GM12878 (cell line): ENCODE data around the gene ANKRD13C. TPM values are rescaled to one million over a fixed set of nuclear protein-coding genes. Genes with fewer than 3 reads are reported as not detected.
A peak's percentile ranks its signal among the peaks of the same experiment; 100 is the strongest.

ENCODE experiments used
- ATAC-seq: fragments of 200-7000 bp; cut with Tn5 transposase; 3 replicates; pipeline ENCODE4 v1.9.1; 2020; ENCODE audit warnings: mild to moderate bottlenecking, moderate library complexity
- BruUV-seq: library from RNA; stranded (reverse); fragments of 400-500 nt; replicated peaks from 2 replicates; lab custom pipeline; 2021; lab: Mats Ljungman, UMichigan
- CTCF ChIA-PET: fragments of 300-600 bp; sonication (Branson Sonifier 250); formaldehyde crosslinking; extraction: SDS; loops from one replicate; lab custom pipeline; 2021; ENCODE audit warnings: inconsistent platforms; lab: Yijun Ruan, JAX
- POLR2A ChIA-PET: fragments of 350-600 bp; formaldehyde crosslinking; extraction: SDS; loops from one replicate; lab custom pipeline; 2021; ENCODE audit warnings: inconsistent platforms; lab: Charles Lee
- RAD21 ChIA-PET: fragments of 300-600 bp; sonication (Branson Sonifier 250); formaldehyde crosslinking; loops from one replicate; lab custom pipeline; 2023; ENCODE audit warnings: antibody characterized with exemption; ENCODE audit not compliant: unreplicated experiment; lab: Charles Lee
- SMC1A ChIA-PET: fragments of 300-600 bp; sonication (Branson Sonifier 250); formaldehyde crosslinking; loops from one replicate; lab custom pipeline; 2023; ENCODE audit not compliant: unreplicated experiment, uncharacterized antibody; lab: Charles Lee
- DNase-seq: peaks from one replicate; pipeline ENCODE4 v3.0.0-alpha.2; 2011; ENCODE audit warnings: low read depth, low spot score
- FAIRE-seq: peaks from 3 replicates; lab custom pipeline; 2011; peaks lifted over from hg19 to GRCh38; lab: Jason Lieb, UNC
- H2AFZ ChIP-seq: 2 replicates; pipeline ENCODE4 v1.6.0; 2011; ENCODE audit warnings: low read depth, low read length, control low read depth; ENCODE audit not compliant: control insufficient read depth
- H3K27ac ChIP-seq: 2 replicates; pipeline ENCODE4 v1.5.1; 2011; ENCODE audit warnings: control low read depth; ENCODE audit not compliant: control insufficient read depth, insufficient read depth
- H3K27me3 ChIP-seq, 2 experiments: replicated peaks in 1 of 2; 2 replicates each; pipeline versions ENCODE4 v1.6.0 to v1.6.1; 2011; ENCODE audit warnings: low read length in 1 of 2; ENCODE audit not compliant: control insufficient read depth in 2 of 2, insufficient read depth in 2 of 2
- H3K36me3 ChIP-seq, 2 experiments: 2 replicates each; pipeline ENCODE4 v1.5.1; 2011; ENCODE audit warnings: low read length in 1 of 2; ENCODE audit not compliant: control insufficient read depth in 2 of 2, insufficient read depth in 2 of 2
- H3K4me1 ChIP-seq: 2 replicates; pipeline ENCODE4 v1.6.1; 2011; ENCODE audit warnings: mild to moderate bottlenecking, low read length, moderate library complexity, mixed read lengths; ENCODE audit not compliant: control insufficient read depth, insufficient read depth
- H3K4me2 ChIP-seq: 2 replicates; pipeline ENCODE4 v1.6.0; 2011; ENCODE audit warnings: control low read depth; ENCODE audit not compliant: control insufficient read depth, insufficient read depth
- H3K4me3 ChIP-seq: fragments of 200-600 bp; sonication (generic); 2 replicates; pipeline ENCODE4 v1.5.1; 2016
- H3K79me2 ChIP-seq: 2 replicates; pipeline ENCODE4 v1.6.0; 2011; ENCODE audit warnings: low read length; ENCODE audit not compliant: control insufficient read depth, insufficient read depth
- H3K9ac ChIP-seq: 2 replicates; pipeline ENCODE4 v1.8.0; 2011; ENCODE audit warnings: low read length, control low read depth, mixed read lengths; ENCODE audit not compliant: control insufficient read depth, insufficient read depth
- H3K9me3 ChIP-seq: replicated peaks from 3 replicates; pipeline ENCODE4 v1.5.1; 2011; ENCODE audit warnings: mild to moderate bottlenecking, low read length; ENCODE audit not compliant: control insufficient read depth, insufficient read depth
- H4K20me1 ChIP-seq: 2 replicates; pipeline ENCODE4 v1.6.0; 2011; ENCODE audit not compliant: control insufficient read depth, insufficient read depth
- ATF7 ChIP-seq: fragments of 450-650 bp; IDR thresholded peaks from 2 replicates; pipeline ENCODE4 v1.6.1; 2016; ENCODE audit warnings: low read depth, mild to moderate bottlenecking
- CTCF ChIP-seq, 3 experiments: IDR thresholded peaks in 2 of 3; conservative IDR thresholded peaks in 1 of 3; 2 replicates each; pipeline ENCODE4 v1.5.1; 2011; ENCODE audit warnings: low read depth in 3 of 3, low read length in 3 of 3, mild to moderate bottlenecking in 3 of 3, control low read depth in 2 of 3, moderate library complexity in 2 of 3, inconsistent platforms in 1 of 3, mixed read lengths in 1 of 3; ENCODE audit not compliant: control insufficient read depth in 2 of 3, insufficient read depth in 1 of 3; ENCODE audit errors: extremely low read depth in 1 of 3
- MYC ChIP-seq: IDR thresholded peaks from 2 replicates; pipeline ENCODE4 v1.6.1; 2011; ENCODE audit warnings: mild to moderate bottlenecking, low read length, moderate library complexity, inconsistent platforms; ENCODE audit not compliant: insufficient read depth, insufficient replicate concordance, insufficient read length, severe bottlenecking
- RUNX3 ChIP-seq: IDR thresholded peaks from 2 replicates; pipeline ENCODE4 v1.6.1; 2012; ENCODE audit warnings: low read length, inconsistent platforms
- WRNIP1 ChIP-seq: IDR thresholded peaks from 2 replicates; pipeline ENCODE4 v1.6.1; 2011; ENCODE audit warnings: low read depth, low read length, improper control_type of control experiment, borderline replicate concordance
- WGBS: methylation state at CpG from one replicate; pipeline ENCODE4 v1.1.6; 2016; ENCODE audit warnings: low lambda C conversion rate; ENCODE audit not compliant: insufficient replicate concordance, insufficient coverage; ENCODE audit errors: missing lambda C conversion rate; 5-methylcytosine and 5-hydroxymethylcytosine counted together
- in situ Hi-C: fragments of 300-500 bp; cut with MboI; formaldehyde crosslinking; loops from 9 replicates; pipeline ENCODE4 v1.14.3; 2018; ENCODE audit warnings: mixed read lengths
- intact Hi-C: fragments of 100-400 bp; cut with micrococcal nuclease; formaldehyde crosslinking; loops from one replicate; pipeline ENCODE4 v1.14.2; 2022; ENCODE audit not compliant: unreplicated experiment
- polyA plus RNA-seq, 11 experiments: library from polyadenylated mRNA; depleted of rRNA in 4 of 11; unstranded in 6 of 11; stranded (reverse) in 5 of 11; fragments of >200 nt; fragmentation: Nextera tagmentation in 4 of 11; fragmentation: Illumina TruSeq in 1 of 11; extraction: Ambion mirVana in 4 of 11; extraction: Trizol in 1 of 11; gene quantifications; 1 replicate in 1 of 11; 2 replicates in 10 of 11; pipeline versions ENCODE4 v1.2.1 to v1.2.3, GENCODE V29; 2011 to 2016; ENCODE audit warnings: inconsistent platforms in 2 of 11, missing spikeins in 2 of 11, low read depth in 1 of 11
- total RNA-seq, 4 experiments: library from RNA; depleted of rRNA in 3 of 4; stranded (reverse); fragments of >200 nt in 3 of 4; fragmentation: Illumina TruSeq in 1 of 4; extraction: Trizol in 1 of 4; gene quantifications; 2 replicates each; pipeline versions ENCODE4 v1.2.1 to v1.2.3, GENCODE V29; 2013 to 2021

The ANKRD13C gene
- total and polyA plus RNA-seq, 10 of the 15 experiments (the other 5 are each of a cell fraction or from before 2014, with no cell fraction given): 3.7 to 24.4 (median 14.1) TPM

- in situ Hi-C loops: no loop called here
- H4K20me1 ChIP-seq: no peaks in the 10 kb centered on the region
- H3K79me2 ChIP-seq: peaks cover 92% of the 10 kb centered on the region
- SMC1A ChIA-PET: interaction anchor here (5.5 kb wide), 1 partner anchor 9 kb away, joined by 31 read pairs; the partner anchor contains the start of gene SRSF11
- RAD21 ChIA-PET: interaction anchor here (1.0 to 1.1 kb wide), 2 partner anchors 10 to 20 kb away, joined by 3 to 8 read pairs; partner anchors contain the start of gene SRSF11
- H3K36me3 ChIP-seq: peaks cover 0 to 5% of the 10 kb centered on the region in 2 experiments; a peak in 2 of 4 replicates
- ATAC-seq (0 out of 3 replicates have a peak, but pooled peaks have one; percentile 17), DNase-seq (no peak), FAIRE-seq (no peak)
- H3K27ac ChIP-seq: no peak overlapping the region; the same call in 1 of the 2 replicates
- CTCF ChIA-PET: interaction anchor here (0.9 kb wide), 1 partner anchor 17 kb away, joined by 3 read pairs; no protein-coding TSS in a partner anchor
- no peaks in the 10 kb centered on the region for H3K27me3 ChIP-seq
- WGBS: 97% methylated on average over 1 of the region's 1 CpG
- H3K9me3 ChIP-seq: no peaks in the 10 kb centered on the region
- H3K9ac ChIP-seq: no peak overlapping the region
- no TSS peak for BruUV-seq
- peaks cover 6% of the 10 kb centered on the region for H3K4me1 ChIP-seq
- POLR2A ChIA-PET: interaction anchor here (3.5 kb wide), 1 partner anchor 10 kb away, joined by 43 read pairs; the partner anchor contains the start of gene SRSF11
- no peak for TF ChIP-seq WRNIP1
- peak; percentile 49; the same call in 1 of the 2 replicates for TF ChIP-seq ATF7
- no peak for TF ChIP-seq CTCF (IDR thresholded peaks at IDR 0.05 in 2 of 3, conservative IDR thresholded peaks at IDR 0.05 in 1 of 3; ENCODE audit: control insufficient read depth in 2 of 3, extremely low read depth in 1 of 3, insufficient read depth in 1 of 3, low read depth in 3 of 3, low read length in 3 of 3)
- TF ChIP-seq RUNX3: peak; percentile 14; the same call in 1 of the 2 replicates
- no peak for TF ChIP-seq MYC
- H3K4me3 ChIP-seq: no peak overlapping the region
- H3K4me2 ChIP-seq: peak overlapping the region; percentile 59; the same call in 1 of the 2 replicates
- no peak overlapping the region for H2AFZ ChIP-seq
- intact Hi-C loops: no loop called here
Measured at GRCh38 chr1:70210820-70211219, 143.7 kb downstream of the ANKRD13C start.

Other genes with a start within 250 kb of the ANKRD13C start
- gene LRRC40, start 149.1 kb downstream of the ANKRD13C start, total RNA-seq (2014; rRNA removed): 27.5 and 32.5 TPM in 2 replicates
- 39.1 and 39.4 TPM in 2 replicates for gene LRRC40, start 149.1 kb downstream of the ANKRD13C start, total RNA-seq (2014; rRNA removed; fragmentation: Illumina TruSeq; extraction: Trizol)
- 21.4 and 22.0 TPM in 2 replicates for gene LRRC40, start 149.1 kb downstream of the ANKRD13C start, total RNA-seq (2021)
- gene LRRC40, start 149.1 kb downstream of the ANKRD13C start, polyA plus RNA-seq (2011; rRNA removed): 29.4 and 55.8 TPM in 2 replicates
- gene LRRC40, start 149.1 kb downstream of the ANKRD13C start, polyA plus RNA-seq (2014; fragmentation: Illumina TruSeq; extraction: Trizol): 34.2 and 48.0 TPM in 2 replicates
- gene LRRC40, start 149.1 kb downstream of the ANKRD13C start, polyA plus RNA-seq (2014; fragmentation: Nextera tagmentation; extraction: Ambion mirVana): 10 to 100 TPM; 26.1 to 44.3 TPM
- 15.7 and 19.5 TPM in 2 replicates for gene LRRC40, start 149.1 kb downstream of the ANKRD13C start, polyA plus RNA-seq (2014; rRNA removed)
- 10 to 100 TPM; 32.4 to 34.5 TPM for gene LRRC40, start 149.1 kb downstream of the ANKRD13C start, polyA plus RNA-seq (2016; fragmentation: Nextera tagmentation; extraction: Ambion mirVana)
- 143 and 161 TPM in 2 replicates for gene SRSF11, start 133.3 kb downstream of the ANKRD13C start, total RNA-seq (2014; rRNA removed)
- 206 and 215 TPM in 2 replicates for gene SRSF11, start 133.3 kb downstream of the ANKRD13C start, total RNA-seq (2014; rRNA removed; fragmentation: Illumina TruSeq; extraction: Trizol)
- 139 and 144 TPM in 2 replicates for gene SRSF11, start 133.3 kb downstream of the ANKRD13C start, total RNA-seq (2021)
- 424 and 447 TPM in 2 replicates for gene SRSF11, start 133.3 kb downstream of the ANKRD13C start, polyA plus RNA-seq (2011; rRNA removed)
- gene SRSF11, start 133.3 kb downstream of the ANKRD13C start, polyA plus RNA-seq (2014; fragmentation: Illumina TruSeq; extraction: Trizol): 267 and 397 TPM in 2 replicates
- gene SRSF11, start 133.3 kb downstream of the ANKRD13C start, polyA plus RNA-seq (2014; fragmentation: Nextera tagmentation; extraction: Ambion mirVana): 100 to 1,000 TPM in 1 of 2 experiments, 10 to 100 TPM in 1; 83.0 to 109 TPM
- 185 and 210 TPM in 2 replicates for gene SRSF11, start 133.3 kb downstream of the ANKRD13C start, polyA plus RNA-seq (2014; rRNA removed)
- gene SRSF11, start 133.3 kb downstream of the ANKRD13C start, polyA plus RNA-seq (2016; fragmentation: Nextera tagmentation; extraction: Ambion mirVana): 100 to 1,000 TPM; 207 to 219 TPM
- gene CTH, start 56.5 kb upstream of the ANKRD13C start, total RNA-seq (2014; rRNA removed): 6.3 and 6.6 TPM in 2 replicates
- 8.0 and 9.5 TPM in 2 replicates for gene CTH, start 56.5 kb upstream of the ANKRD13C start, total RNA-seq (2014; rRNA removed; fragmentation: Illumina TruSeq; extraction: Trizol)
- gene CTH, start 56.5 kb upstream of the ANKRD13C start, total RNA-seq (2021): 7.2 and 8.8 TPM in 2 replicates
- 17.5 and 26.1 TPM in 2 replicates for gene CTH, start 56.5 kb upstream of the ANKRD13C start, polyA plus RNA-seq (2011; rRNA removed)
- 11.0 and 12.9 TPM in 2 replicates for gene CTH, start 56.5 kb upstream of the ANKRD13C start, polyA plus RNA-seq (2014; fragmentation: Illumina TruSeq; extraction: Trizol)
- 10 to 100 TPM in 1 of 2 experiments, 1 to 10 TPM in 1; 9.8 to 12.5 TPM for gene CTH, start 56.5 kb upstream of the ANKRD13C start, polyA plus RNA-seq (2014; fragmentation: Nextera tagmentation; extraction: Ambion mirVana)
- gene CTH, start 56.5 kb upstream of the ANKRD13C start, polyA plus RNA-seq (2014; rRNA removed): 8.0 TPM in 2 replicates
- gene CTH, start 56.5 kb upstream of the ANKRD13C start, polyA plus RNA-seq (2016; fragmentation: Nextera tagmentation; extraction: Ambion mirVana): 10 to 100 TPM; 12.5 to 13.5 TPM